Glutamatergic neuron (in vitro differentiated cells): ENCODE measurements around the gene RILP. TPM values are rescaled to one million over a fixed set of nuclear protein-coding genes. Genes with fewer than 3 reads are reported as not detected.

Experiments
- DNase-seq: peaks from one replicate; pipeline ENCODE4 v3.0.0; 2022
- H3K27ac Mint-ChIP-seq: one replicate; pipeline ENCODE4 v1.8.0; 2020; ENCODE audit warnings: mild to moderate bottlenecking, mixed read lengths, inconsistent platforms; ENCODE audit not compliant: unreplicated experiment
- H3K27me3 Mint-ChIP-seq: one replicate; pipeline ENCODE4 v1.8.0; 2020; ENCODE audit warnings: mild to moderate bottlenecking, moderate library complexity, mixed read lengths, inconsistent platforms; ENCODE audit not compliant: unreplicated experiment
- H3K36me3 Mint-ChIP-seq: one replicate; pipeline ENCODE4 v1.8.0; 2020; ENCODE audit warnings: mild to moderate bottlenecking, mixed read lengths, inconsistent platforms; ENCODE audit not compliant: unreplicated experiment
- H3K4me1 Mint-ChIP-seq: one replicate; pipeline ENCODE4 v1.8.0; 2020; ENCODE audit warnings: mild to moderate bottlenecking, low read depth, mixed read lengths, inconsistent platforms; ENCODE audit not compliant: unreplicated experiment
- H3K4me3 Mint-ChIP-seq: one replicate; pipeline ENCODE4 v1.8.0; 2020; ENCODE audit warnings: mild to moderate bottlenecking, mixed read lengths, inconsistent platforms; ENCODE audit not compliant: unreplicated experiment
- H3K9me3 Mint-ChIP-seq: one replicate; pipeline ENCODE4 v1.8.0; 2020; ENCODE audit warnings: mild to moderate bottlenecking, moderate library complexity, mixed read lengths, inconsistent platforms; ENCODE audit not compliant: unreplicated experiment
- total RNA-seq: library from RNA; stranded (reverse); fragmentation: NEBNext Ultra II Directional; extraction: Animal tissue kit (Norgen Biotek cat#: 25700); gene quantifications from one replicate; pipeline ENCODE4 v1.2.1, GENCODE V29; 2021; ENCODE audit not compliant: unreplicated experiment
- TF ChIP-seq, protein P1 (sequence below): fragments of 200-600 bp; sonication (generic); IDR thresholded peaks from one replicate; pipeline ENCODE4 v1.5.0; 2021; ENCODE audit not compliant: partially characterized antibody, unreplicated experiment

RILP gene
- total RNA-seq, 1 donor from 2014 or later, result 4.2 TPM

DNA sequence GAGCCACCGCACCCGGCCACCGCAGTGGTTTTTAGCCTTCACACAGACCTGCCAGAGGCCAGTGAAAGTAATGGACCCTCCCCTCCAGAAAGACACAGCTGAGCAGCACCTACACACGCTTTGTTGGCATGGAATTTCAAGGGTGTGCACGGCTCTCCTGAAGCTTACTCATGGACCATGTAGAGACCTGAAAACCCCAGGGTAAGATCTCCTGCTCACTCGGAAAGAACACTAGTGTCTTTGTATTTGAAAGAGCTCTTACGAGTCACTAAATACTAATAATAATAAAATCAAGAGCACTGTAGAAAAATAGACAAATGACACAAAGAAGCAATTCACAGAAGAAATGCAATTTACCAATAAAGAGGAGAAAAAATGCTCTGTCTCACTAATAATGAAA is 41.0 kb downstream of the RILP start:
- Mint-ChIP-seq H3K4me1 (no peaks in the 10 kb centered on the region), H3K9me3 (peaks cover 2% of the 10 kb centered on the region), H3K4me3 (no peak overlapping the region), H3K27ac (no peak overlapping the region), H3K36me3 (no peaks in the 10 kb centered on the region), H3K27me3 (peaks cover 1% of the 10 kb centered on the region)
- no peak for DNase-seq
- TF ChIP-seq, protein P1, sequence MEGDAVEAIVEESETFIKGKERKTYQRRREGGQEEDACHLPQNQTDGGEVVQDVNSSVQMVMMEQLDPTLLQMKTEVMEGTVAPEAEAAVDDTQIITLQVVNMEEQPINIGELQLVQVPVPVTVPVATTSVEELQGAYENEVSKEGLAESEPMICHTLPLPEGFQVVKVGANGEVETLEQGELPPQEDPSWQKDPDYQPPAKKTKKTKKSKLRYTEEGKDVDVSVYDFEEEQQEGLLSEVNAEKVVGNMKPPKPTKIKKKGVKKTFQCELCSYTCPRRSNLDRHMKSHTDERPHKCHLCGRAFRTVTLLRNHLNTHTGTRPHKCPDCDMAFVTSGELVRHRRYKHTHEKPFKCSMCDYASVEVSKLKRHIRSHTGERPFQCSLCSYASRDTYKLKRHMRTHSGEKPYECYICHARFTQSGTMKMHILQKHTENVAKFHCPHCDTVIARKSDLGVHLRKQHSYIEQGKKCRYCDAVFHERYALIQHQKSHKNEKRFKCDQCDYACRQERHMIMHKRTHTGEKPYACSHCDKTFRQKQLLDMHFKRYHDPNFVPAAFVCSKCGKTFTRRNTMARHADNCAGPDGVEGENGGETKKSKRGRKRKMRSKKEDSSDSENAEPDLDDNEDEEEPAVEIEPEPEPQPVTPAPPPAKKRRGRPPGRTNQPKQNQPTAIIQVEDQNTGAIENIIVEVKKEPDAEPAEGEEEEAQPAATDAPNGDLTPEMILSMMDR, result no peak

DNA sequence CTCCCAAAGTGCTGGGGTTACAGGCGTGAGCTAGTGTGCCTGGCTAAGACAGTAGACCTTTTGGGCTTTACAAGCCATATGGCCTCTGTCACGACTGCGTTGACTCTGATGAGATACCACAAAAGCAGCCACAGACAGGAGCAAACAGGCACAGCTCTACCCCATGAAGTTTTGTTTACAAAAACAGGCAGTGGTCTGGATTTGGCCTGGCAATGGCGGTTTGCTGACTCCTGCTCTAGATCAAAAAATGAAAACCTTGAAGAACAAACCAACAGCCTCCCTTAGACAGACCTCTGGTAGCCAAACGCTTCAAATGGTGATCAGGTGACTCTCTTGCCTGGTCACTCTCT is 41.7 kb downstream of the RILP start:
- no peak for DNase-seq
- peaks cover 1% of the 10 kb centered on the region for H3K27me3 Mint-ChIP-seq
- H3K36me3 Mint-ChIP-seq, result no peaks in the 10 kb centered on the region
- no peak overlapping the region for H3K27ac Mint-ChIP-seq
- no peaks in the 10 kb centered on the region for H3K4me1 Mint-ChIP-seq
- no peak overlapping the region for H3K4me3 Mint-ChIP-seq
- TF ChIP-seq, protein P1, result no peak
- peaks cover 2% of the 10 kb centered on the region for H3K9me3 Mint-ChIP-seq

DNA sequence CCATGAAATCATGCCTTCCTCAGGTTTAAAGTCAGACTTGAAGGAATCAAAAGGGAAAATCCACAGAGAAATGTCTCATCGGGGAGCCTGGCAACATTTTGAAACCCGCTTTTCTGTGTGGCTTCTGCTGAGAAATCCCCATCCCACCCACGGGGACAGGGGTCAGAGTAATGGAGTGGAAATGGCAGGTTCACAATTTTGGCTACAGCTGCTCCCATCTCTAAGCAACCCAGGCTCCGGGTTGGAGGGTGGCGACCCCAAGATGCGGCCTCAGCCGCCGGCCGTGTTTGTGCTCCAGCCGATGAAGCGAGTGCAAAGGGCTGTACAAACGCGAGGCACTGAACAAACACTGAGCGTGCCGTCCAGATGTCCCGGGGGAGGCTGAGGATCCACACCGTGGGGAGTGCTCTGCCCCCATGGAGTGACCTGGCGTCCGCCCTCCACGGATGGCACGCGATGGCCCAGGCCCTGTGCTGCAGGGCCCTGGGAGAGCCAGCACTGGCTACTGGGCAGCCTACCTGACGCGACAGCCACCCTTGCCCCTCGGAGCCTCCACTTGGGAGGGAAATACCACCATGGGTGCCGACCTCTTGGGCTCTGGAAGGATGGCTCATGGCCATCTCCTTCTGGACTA is 43.2 kb downstream of the RILP start:
- Mint-ChIP-seq H3K36me3 (peaks cover 6% of the 10 kb centered on the region), H3K4me3 (no peak overlapping the region), H3K27me3 (peaks cover 1% of the 10 kb centered on the region), H3K9me3 (peaks cover 2% of the 10 kb centered on the region), H3K4me1 (no peaks in the 10 kb centered on the region), H3K27ac (no peak overlapping the region)
- DNase-seq, result no peak
- TF ChIP-seq, protein P1, result no peak

DNA sequence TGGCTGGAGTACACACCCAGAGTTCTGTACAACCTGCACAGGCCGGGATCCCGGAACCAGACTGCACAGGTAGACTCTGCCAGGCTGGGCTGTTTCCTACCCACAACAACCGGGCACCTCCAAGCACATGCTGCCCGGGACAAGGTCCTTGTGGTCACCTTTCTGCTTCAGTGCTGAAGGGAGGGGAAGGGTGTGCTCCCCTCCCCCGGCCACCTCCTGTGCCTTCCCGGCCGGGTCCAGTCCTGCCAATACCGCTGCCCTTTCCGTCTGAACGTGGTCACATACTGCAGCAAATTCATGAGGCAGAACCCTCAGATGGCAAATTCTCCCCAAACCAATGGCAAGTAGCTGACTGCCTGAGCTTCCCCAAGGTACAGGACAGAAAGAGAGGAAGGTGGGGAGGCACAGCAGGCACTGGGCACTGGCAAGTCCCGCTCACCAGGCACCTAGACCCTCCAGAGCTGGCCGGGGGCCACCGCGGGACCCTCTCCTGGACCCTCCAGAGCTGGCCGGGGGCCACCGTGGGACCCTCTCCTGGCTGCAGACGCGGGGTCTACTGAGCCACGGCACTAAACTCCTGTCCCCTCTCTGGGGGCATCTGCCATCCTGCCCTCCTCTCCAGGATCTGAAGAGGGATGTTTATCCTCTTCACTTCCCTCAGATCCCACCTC is 43.9 kb downstream of the RILP start:
- H3K4me1 Mint-ChIP-seq, result no peaks in the 10 kb centered on the region
- H3K36me3 Mint-ChIP-seq, result peaks cover 12% of the 10 kb centered on the region
- peaks cover 2% of the 10 kb centered on the region for H3K9me3 Mint-ChIP-seq
- TF ChIP-seq, protein P1, result no peak
- H3K27ac Mint-ChIP-seq, result no peak overlapping the region
- H3K27me3 Mint-ChIP-seq, result no peaks in the 10 kb centered on the region
- no peak overlapping the region for H3K4me3 Mint-ChIP-seq
- DNase-seq, result no peak

DNA sequence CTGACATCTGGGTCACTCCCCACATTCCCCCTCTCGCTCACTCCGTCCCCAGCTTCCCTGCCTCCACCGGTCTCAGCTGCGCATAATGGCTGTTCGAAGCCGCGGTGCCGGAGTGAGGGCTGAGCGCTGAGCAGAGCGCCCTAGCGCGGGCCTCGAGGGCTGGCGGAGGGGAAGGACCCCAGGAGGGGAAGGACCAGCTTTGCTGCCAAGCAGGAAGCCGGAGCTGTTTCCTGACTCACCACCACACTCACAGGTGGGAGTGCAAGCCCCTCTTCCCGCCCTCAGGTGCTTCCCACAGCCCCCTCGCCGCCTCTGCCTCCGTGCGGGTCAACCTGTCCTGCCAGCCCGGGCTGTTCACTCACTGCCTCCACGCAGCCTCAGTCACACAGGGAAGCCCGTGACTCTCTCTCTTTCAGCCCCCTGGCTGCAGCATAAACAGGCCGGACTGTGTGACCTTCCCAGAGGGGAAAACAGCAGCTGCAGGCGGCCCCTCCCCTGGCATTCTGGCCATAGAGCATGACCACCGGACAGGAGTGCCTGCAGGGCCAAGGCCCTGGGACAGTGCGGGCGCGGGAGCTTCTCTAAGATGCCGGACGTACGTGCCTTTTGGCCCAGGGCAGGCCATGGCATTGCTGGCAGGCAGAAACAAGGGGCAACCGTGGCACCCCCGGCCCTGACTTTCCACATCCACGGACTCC is 44.7 kb downstream of the RILP start:
- Mint-ChIP-seq H3K27me3 (no peaks in the 10 kb centered on the region), H3K4me3 (no peak overlapping the region), H3K36me3 (peaks cover 15% of the 10 kb centered on the region), H3K27ac (no peak overlapping the region), H3K4me1 (no peaks in the 10 kb centered on the region), H3K9me3 (peaks cover 2% of the 10 kb centered on the region)
- TF ChIP-seq, protein P1, result no peak
- DNase-seq, result peak; percentile 29
